Caco-2 (cell line): ENCODE results near the gene KNOP1. TPM values are rescaled to one million over a fixed set of nuclear protein-coding genes. Genes with fewer than 3 reads are reported as not detected.

ENCODE experiments used
- BruUV-seq: library from RNA; stranded (reverse); fragments of 400-500 nt; replicated peaks from 2 replicates; lab custom pipeline; 2021; lab: Mats Ljungman, UMichigan
- CTCF ChIA-PET: fragments of 300-600 bp; sonication (Branson Sonifier 250); formaldehyde crosslinking; loops from one replicate; lab custom pipeline; 2022; ENCODE audit warnings: antibody characterized with exemption; lab: Charles Lee
- POLR2A ChIA-PET: fragments of 300-600 bp; sonication (Branson Sonifier 250); formaldehyde crosslinking; loops from one replicate; lab custom pipeline; 2022; ENCODE audit warnings: antibody characterized with exemption; lab: Charles Lee
- DNase-seq, 2 experiments: peaks; one replicate each; pipeline versions ENCODE4 v3.0.0 to v3.0.0-alpha.2; 2020 to 2022
- H3K27me3 ChIP-seq: replicated peaks from 2 replicates; pipeline ENCODE4 v1.6.0; 2011; ENCODE audit warnings: low read length; ENCODE audit not compliant: control insufficient read depth, insufficient read depth
- H3K36me3 ChIP-seq: 2 replicates; pipeline ENCODE4 v1.5.1; 2011; ENCODE audit warnings: low read length; ENCODE audit not compliant: control insufficient read depth, insufficient read depth
- H3K4me1 ChIP-seq: fragments of 250-450 bp; sonication (Bioruptor Pico); 2 replicates; pipeline ENCODE4 v1.5.1; 2020; ENCODE audit warnings: mild to moderate bottlenecking
- H3K4me3 ChIP-seq: 2 replicates; pipeline ENCODE4 v1.5.1; 2011; ENCODE audit warnings: low read depth, mild to moderate bottlenecking, control low read depth, low read length
- H3K9me3 ChIP-seq: fragments of 250-450 bp; sonication (Bioruptor Pico); 2 replicates; pipeline ENCODE4 v1.5.1; 2020; ENCODE audit warnings: mild to moderate bottlenecking, moderate library complexity
- H3K27ac Mint-ChIP-seq: one replicate; pipeline ENCODE4 v1.8.0; 2022; ENCODE audit warnings: mixed read lengths; ENCODE audit not compliant: unreplicated experiment
- H3K27me3 Mint-ChIP-seq: one replicate; pipeline ENCODE4 v1.8.0; 2022; ENCODE audit warnings: mixed read lengths; ENCODE audit not compliant: insufficient read depth, unreplicated experiment
- H3K36me3 Mint-ChIP-seq: one replicate; pipeline ENCODE4 v1.8.0; 2022; ENCODE audit warnings: mild to moderate bottlenecking, mixed read lengths; ENCODE audit not compliant: insufficient read depth, unreplicated experiment
- H3K4me1 Mint-ChIP-seq: one replicate; pipeline ENCODE4 v1.8.0; 2022; ENCODE audit warnings: low read depth, mixed read lengths; ENCODE audit not compliant: unreplicated experiment
- H3K4me3 Mint-ChIP-seq: one replicate; pipeline ENCODE4 v1.8.0; 2022; ENCODE audit warnings: mild to moderate bottlenecking, moderate library complexity, mixed read lengths; ENCODE audit not compliant: unreplicated experiment
- H3K9me3 Mint-ChIP-seq: one replicate; pipeline ENCODE4 v1.8.0; 2022; ENCODE audit warnings: mixed read lengths; ENCODE audit not compliant: unreplicated experiment
- intact Hi-C: fragments of 100-400 bp; cut with micrococcal nuclease; formaldehyde crosslinking; loops from one replicate; pipeline ENCODE4 v1.10.0; 2022; ENCODE audit not compliant: unreplicated experiment
- total RNA-seq: library from RNA; stranded (reverse); gene quantifications from 2 replicates; pipeline ENCODE4 v1.2.3, GENCODE V29; 2022
- TF ChIP-seq, protein P1 (sequence below), 2 experiments: fragments of 200-600 bp in 1 of 2; IDR thresholded peaks; 1 replicate in 1 of 2; 2 replicates in 1 of 2; pipeline versions ENCODE4 v1.5.1 to v1.8.0; 2011 to 2022; ENCODE audit warnings: antibody characterized with exemption in 1 of 2, control low read depth in 1 of 2, inconsistent platforms in 1 of 2, low read depth in 1 of 2, low read length in 1 of 2, mild to moderate bottlenecking in 1 of 2, moderate library complexity in 1 of 2; ENCODE audit not compliant: insufficient read depth in 1 of 2, severe bottlenecking in 1 of 2, unreplicated experiment in 1 of 2

The KNOP1 gene
- total RNA-seq, 1 experiment from 2014 or later = 29.3 TPM

DNA sequence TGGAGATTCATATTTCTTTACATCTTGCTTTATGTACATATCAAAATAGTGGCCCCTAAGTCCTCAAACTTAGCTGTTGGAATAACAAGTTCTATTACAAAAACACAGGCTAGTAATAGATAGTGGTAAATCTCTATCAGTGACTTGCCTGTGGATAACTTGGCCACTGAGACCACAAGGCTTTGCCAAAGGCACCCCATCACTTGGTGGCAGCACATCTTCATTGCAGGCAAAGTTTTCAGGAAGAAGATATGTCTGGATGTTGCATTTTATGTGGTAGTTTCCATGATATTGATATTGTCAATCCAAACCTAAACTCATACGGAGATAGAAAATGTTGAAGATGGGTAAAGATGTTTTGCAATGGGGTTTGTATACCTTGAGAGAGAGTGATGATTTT is 58.5 kb downstream of the KNOP1 start:
- Mint-ChIP-seq H3K9me3 (peaks cover 9% of the 10 kb centered on the region), H3K4me1 (no peaks in the 10 kb centered on the region), H3K4me3 (no peak overlapping the region), H3K27me3 (no peaks in the 10 kb centered on the region), H3K36me3 (peaks cover 5% of the 10 kb centered on the region), H3K27ac (no peak overlapping the region)
- CTCF ChIA-PET = no interaction called here
- H3K4me1 ChIP-seq = no peaks in the 10 kb centered on the region; the same call in 1 of the 2 replicates
- intact Hi-C loops = no loop called here
- no peaks in the 10 kb centered on the region for H3K27me3 ChIP-seq
- BruUV-seq = no TSS peak
- H3K4me3 ChIP-seq = no peak overlapping the region
- DNase-seq = no peak
- no peaks in the 10 kb centered on the region for H3K36me3 ChIP-seq
- TF ChIP-seq, protein P1, sequence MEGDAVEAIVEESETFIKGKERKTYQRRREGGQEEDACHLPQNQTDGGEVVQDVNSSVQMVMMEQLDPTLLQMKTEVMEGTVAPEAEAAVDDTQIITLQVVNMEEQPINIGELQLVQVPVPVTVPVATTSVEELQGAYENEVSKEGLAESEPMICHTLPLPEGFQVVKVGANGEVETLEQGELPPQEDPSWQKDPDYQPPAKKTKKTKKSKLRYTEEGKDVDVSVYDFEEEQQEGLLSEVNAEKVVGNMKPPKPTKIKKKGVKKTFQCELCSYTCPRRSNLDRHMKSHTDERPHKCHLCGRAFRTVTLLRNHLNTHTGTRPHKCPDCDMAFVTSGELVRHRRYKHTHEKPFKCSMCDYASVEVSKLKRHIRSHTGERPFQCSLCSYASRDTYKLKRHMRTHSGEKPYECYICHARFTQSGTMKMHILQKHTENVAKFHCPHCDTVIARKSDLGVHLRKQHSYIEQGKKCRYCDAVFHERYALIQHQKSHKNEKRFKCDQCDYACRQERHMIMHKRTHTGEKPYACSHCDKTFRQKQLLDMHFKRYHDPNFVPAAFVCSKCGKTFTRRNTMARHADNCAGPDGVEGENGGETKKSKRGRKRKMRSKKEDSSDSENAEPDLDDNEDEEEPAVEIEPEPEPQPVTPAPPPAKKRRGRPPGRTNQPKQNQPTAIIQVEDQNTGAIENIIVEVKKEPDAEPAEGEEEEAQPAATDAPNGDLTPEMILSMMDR (IDR thresholded peaks at IDR 0.05; ENCODE audit: insufficient read depth in 1 of 2, low read depth in 1 of 2, low read length in 1 of 2, severe bottlenecking in 1 of 2, unreplicated experiment in 1 of 2) = no peak
- POLR2A ChIA-PET = no interaction called here
- H3K9me3 ChIP-seq = peaks cover 13% of the 10 kb centered on the region; the same call in 1 of the 2 replicates

- ChIA-PET POLR2A (no interaction called here), CTCF (no interaction called here)
- no peak overlapping the region for H3K4me3 ChIP-seq
- Mint-ChIP-seq H3K27ac (no peak overlapping the region), H3K27me3 (no peaks in the 10 kb centered on the region), H3K4me3 (no peak overlapping the region), H3K36me3 (no peaks in the 10 kb centered on the region), H3K4me1 (no peaks in the 10 kb centered on the region), H3K9me3 (peaks cover 9% of the 10 kb centered on the region)
- H3K36me3 ChIP-seq = no peaks in the 10 kb centered on the region; the same call in 1 of the 2 replicates
- H3K9me3 ChIP-seq = peaks cover 10% of the 10 kb centered on the region; the same call in 1 of the 2 replicates
- no peaks in the 10 kb centered on the region; the same call in 1 of the 2 replicates for H3K4me1 ChIP-seq
- no peak for DNase-seq
- TF ChIP-seq, protein P1 (IDR thresholded peaks at IDR 0.05; ENCODE audit: insufficient read depth in 1 of 2, low read depth in 1 of 2, low read length in 1 of 2, severe bottlenecking in 1 of 2, unreplicated experiment in 1 of 2) = no peak
- H3K27me3 ChIP-seq = no peaks in the 10 kb centered on the region
- BruUV-seq = no TSS peak
- intact Hi-C loops = no loop called here
Observed at GRCh38 chr16:19657831-19658230, 60.2 kb downstream of the KNOP1 start.

- H3K4me1 Mint-ChIP-seq = peaks cover 6% of the 10 kb centered on the region
- Histone ChIP-seq H3K36me3 (no peaks in the 10 kb centered on the region; the same call in 1 of the 2 replicates), H3K27me3 (no peaks in the 10 kb centered on the region), H3K9me3 (no peaks in the 10 kb centered on the region), H3K4me3 (no peak overlapping the region), H3K4me1 (0 out of 2 replicates have a peak, but pooled peaks cover 9% of the 10 kb centered on the region)
- ChIA-PET POLR2A (no interaction called here), CTCF (interaction anchor here (0.6 kb wide), 1 partner anchor 31 kb away, joined by 3 read pairs; no protein-coding TSS in a partner anchor)
- intact Hi-C loops = no loop called here
- no peaks in the 10 kb centered on the region for H3K27me3 Mint-ChIP-seq
- no peak for DNase-seq
- H3K27ac Mint-ChIP-seq = no peak overlapping the region
- peaks cover 9% of the 10 kb centered on the region for H3K9me3 Mint-ChIP-seq
- H3K36me3 Mint-ChIP-seq = no peaks in the 10 kb centered on the region
- no peak overlapping the region for H3K4me3 Mint-ChIP-seq
- TF ChIP-seq, protein P1 (IDR thresholded peaks at IDR 0.05; ENCODE audit: insufficient read depth in 1 of 2, low read depth in 1 of 2, low read length in 1 of 2, severe bottlenecking in 1 of 2, unreplicated experiment in 1 of 2) = no peak
- no TSS peak for BruUV-seq
Observed at GRCh38 chr16:19655242-19655777, 62.7 kb downstream of the KNOP1 start.
